ENCODE results near the gene AZGP1. TPM values are rescaled to one million over a fixed set of nuclear protein-coding genes. Genes with fewer than 3 reads are reported as not detected.

AZGP1 gene
- polyA plus RNA-seq, 1 of the 3 experiments (the other 2 are of a cell fraction): not detected

GRCh38 chr7:99920149-99920548, 55.7 kb downstream of the AZGP1 start:
- ChIA-PET CTCF (interaction anchor here (0.8 to 4.7 kb wide), 7 partner anchors 9 to 161 kb away, joined by 3 to 29 read pairs (median 3); partner anchors contain the start of genes GJC3 and ZNF3), POLR2A (interaction anchor here (0.6 kb wide), 1 partner anchor 32 kb away, joined by 5 read pairs; no protein-coding TSS in a partner anchor)

GRCh38 chr7:99919814-99920112, 56.1 kb downstream of the AZGP1 start:
- Histone ChIP-seq H3K4me2 (peak overlapping the region; percentile 61), H3K79me2 (ENCODE audit: insufficient read depth) (peaks cover 34% of the 10 kb centered on the region), H3K9ac (peak overlapping the region; percentile 65), H3K36me3 (replicated peaks in 1 of 2; ENCODE audit: control insufficient read depth in 1 of 2, insufficient read depth in 2 of 2, low read length in 1 of 2) (no peaks in the 10 kb centered on the region), H3K27ac (ENCODE audit: low read depth in 2 of 2, low read length in 1 of 2) (peak overlapping the region; percentile 24 to 64; a peak in 3 of 4 replicates), H3K4me3 (ENCODE audit: low read depth in 2 of 2, low read length in 1 of 2) (peak overlapping the region; percentile 59 to 64), H3K4me1 (ENCODE audit: control insufficient read depth in 1 of 2, insufficient read depth in 2 of 2, low read depth in 1 of 2, low read length in 1 of 2) (no peaks in the 10 kb centered on the region; a peak in 1 of 4 replicates), H3K9me3 (peaks cover 11% of the 10 kb centered on the region; the same call in 1 of the 2 replicates), H4K20me1 (ENCODE audit: insufficient read depth) (no peaks in the 10 kb centered on the region), H2AFZ (ENCODE audit: low read depth) (peak overlapping the region; percentile 80), H3K9me2 (no peaks in the 10 kb centered on the region), H3F3A (replicated peaks; ENCODE audit: insufficient read depth) (no peaks in the 10 kb centered on the region), H3K27me3 (ENCODE audit: insufficient read depth) (peaks cover 19% of the 10 kb centered on the region; the same call in 1 of the 2 replicates)
- TF ChIP-seq MEF2A (IDR thresholded peaks at IDR 0.05; ENCODE audit: borderline replicate concordance, low read depth) (no peak), TAF1 (IDR thresholded peaks at IDR 0.05; ENCODE audit: borderline replicate concordance, low read depth, low read length) (no peak), ELF1 (IDR thresholded peaks at IDR 0.05) (no peak), ZBTB33 (IDR thresholded peaks at IDR 0.05; ENCODE audit: borderline replicate concordance, low read depth) (no peak), IRF3 (IDR thresholded peaks at IDR 0.05; ENCODE audit: low read depth, low read length) (no peak)
- WGBS (ENCODE audit: low lambda C conversion rate): 27% methylated on average over 4 of the region's 4 CpGs
- CTCF ChIA-PET: interaction anchor here (0.8 to 4.7 kb wide), 8 partner anchors 10 to 161 kb away, joined by 3 to 29 read pairs (median 10); partner anchors contain the start of genes GJC3 and ZNF3
- POLR2A ChIA-PET: interaction anchor here (0.6 to 0.9 kb wide), 2 partner anchors 32 to 303 kb away, joined by 3 to 5 read pairs; partner anchors contain the start of gene ZSCAN25
- no peak for DNase-seq

More at GRCh38 chr7:99920149-99920548, 55.7 kb downstream of the AZGP1 start:
- H3K79me2 ChIP-seq (ENCODE audit: insufficient read depth): peaks cover 34% of the 10 kb centered on the region
- H3K9ac ChIP-seq: peak overlapping the region; percentile 65
- peak overlapping the region; percentile 80; the same call in 1 of the 2 replicates for H2AFZ ChIP-seq (ENCODE audit: low read depth)
- H3K4me3 ChIP-seq (ENCODE audit: low read depth in 2 of 2, low read length in 1 of 2): peak overlapping the region; percentile 59 to 64
- H4K20me1 ChIP-seq (ENCODE audit: insufficient read depth): no peaks in the 10 kb centered on the region
- no peaks in the 10 kb centered on the region for H3F3A ChIP-seq (replicated peaks; ENCODE audit: insufficient read depth)
- peaks cover 11% of the 10 kb centered on the region; the same call in 1 of the 2 replicates for H3K9me3 ChIP-seq
- WGBS (ENCODE audit: low lambda C conversion rate): 29% methylated on average over 3 of the region's 3 CpGs
- peak; percentile 67; the same call in 1 of the 2 replicates for TF ChIP-seq REST (IDR thresholded peaks at IDR 0.05; ENCODE audit: low read depth, low read length)
- TF ChIP-seq GATA2 (CRISPR knock-in tag; IDR thresholded peaks at IDR 0.05): no peak
- H3K4me1 ChIP-seq (ENCODE audit: control insufficient read depth in 1 of 2, insufficient read depth in 2 of 2, low read depth in 1 of 2, low read length in 1 of 2): no peaks in the 10 kb centered on the region; a peak in 1 of 4 replicates
- H3K4me2 ChIP-seq: peak overlapping the region; percentile 61
- H3K9me2 ChIP-seq: no peaks in the 10 kb centered on the region
- peaks cover 20% of the 10 kb centered on the region; the same call in 1 of the 2 replicates for H3K27me3 ChIP-seq (ENCODE audit: insufficient read depth)
- no peaks in the 10 kb centered on the region for H3K36me3 ChIP-seq (replicated peaks in 1 of 2; ENCODE audit: control insufficient read depth in 1 of 2, insufficient read depth in 2 of 2, low read length in 1 of 2)
- peak overlapping the region in 1 of 2 experiments; percentile 64; a peak in 1 of 4 replicates for H3K27ac ChIP-seq (ENCODE audit: low read depth in 2 of 2, low read length in 1 of 2)
- DNase-seq: no peak

Measured in SK-N-SH (cell line).